ENCODE measurements around the gene USH1C. TPM values are rescaled to one million over a fixed set of nuclear protein-coding genes. Genes with fewer than 3 reads are reported as not detected.

The USH1C gene
- polyA plus RNA-seq, 4 donors = 47.2 to 81.6 (median 67.8) TPM

DNA sequence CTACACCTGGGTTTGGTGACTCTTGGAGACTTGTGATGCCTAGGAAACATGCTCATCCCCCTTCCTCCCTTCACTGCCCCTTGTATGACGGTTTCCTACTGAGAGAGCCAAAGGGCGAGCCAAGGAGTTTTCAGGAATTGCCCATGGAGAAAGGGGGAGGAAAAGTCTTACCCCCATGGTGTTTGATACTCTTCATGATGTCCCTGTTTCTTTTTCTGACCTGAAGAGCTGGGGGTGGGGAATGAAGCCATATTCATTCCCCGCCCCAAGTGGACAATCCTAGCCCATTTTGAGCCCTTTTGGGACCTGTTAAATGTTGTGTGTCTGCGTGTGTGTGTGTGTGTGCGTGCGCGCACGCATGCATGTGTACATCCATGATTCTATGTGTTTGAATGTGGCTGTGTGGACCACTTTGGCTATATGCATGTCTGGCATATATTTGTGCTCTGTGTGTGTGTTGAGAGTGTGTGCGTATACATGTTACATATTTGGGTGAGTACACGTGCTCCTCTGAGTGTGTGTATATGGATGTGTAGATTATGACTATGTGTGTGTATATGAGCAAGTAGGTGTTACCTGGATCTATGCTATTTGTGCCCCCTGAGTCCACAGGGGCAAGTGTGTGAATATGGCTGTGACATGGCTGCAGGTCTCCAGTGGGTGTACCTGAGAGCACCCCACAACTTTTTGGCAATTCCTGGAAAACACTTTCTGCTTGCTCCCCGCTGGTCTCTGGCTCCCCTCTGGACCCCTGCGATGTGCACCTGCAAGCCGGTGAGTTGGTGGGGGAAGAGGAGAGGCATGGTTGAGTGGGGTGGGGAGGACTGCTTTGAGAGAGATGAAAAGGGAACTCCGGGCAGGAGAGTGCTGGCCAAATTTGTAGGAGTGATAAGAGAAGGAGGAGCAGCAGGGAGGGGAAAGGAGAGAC, 27.5 kb upstream of the USH1C start:
- DNase-seq (ENCODE audit: low read depth in 4 of 4, low spot score in 2 of 4) = no peak

GRCh38 chr11:17570034-17570433, 25.8 kb upstream of the USH1C start:
- DNase-seq (ENCODE audit: low read depth in 4 of 4, low spot score in 2 of 4) = no peak

DNA sequence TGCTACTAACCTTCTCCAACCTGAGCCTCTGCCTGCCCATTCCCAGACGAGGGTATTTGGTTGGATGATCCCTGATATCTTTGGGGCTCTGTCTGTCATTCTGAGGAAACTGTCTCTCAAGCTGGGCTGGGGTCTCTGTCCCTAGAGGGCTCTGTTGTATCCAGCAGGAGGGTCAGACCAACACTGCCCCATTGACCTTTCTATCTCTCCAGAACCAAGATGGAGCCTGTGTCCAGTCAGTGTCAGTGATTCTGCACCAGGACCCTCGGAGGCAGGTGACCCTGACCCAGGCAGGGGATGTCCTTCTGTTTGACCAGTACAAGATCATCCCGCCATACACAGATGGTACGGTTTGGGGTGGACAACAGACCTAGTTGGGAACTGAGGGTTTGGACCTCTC, 24.7 kb upstream of the USH1C start:
- no peak for DNase-seq (ENCODE audit: low read depth in 4 of 4, low spot score in 2 of 4)

DNA sequence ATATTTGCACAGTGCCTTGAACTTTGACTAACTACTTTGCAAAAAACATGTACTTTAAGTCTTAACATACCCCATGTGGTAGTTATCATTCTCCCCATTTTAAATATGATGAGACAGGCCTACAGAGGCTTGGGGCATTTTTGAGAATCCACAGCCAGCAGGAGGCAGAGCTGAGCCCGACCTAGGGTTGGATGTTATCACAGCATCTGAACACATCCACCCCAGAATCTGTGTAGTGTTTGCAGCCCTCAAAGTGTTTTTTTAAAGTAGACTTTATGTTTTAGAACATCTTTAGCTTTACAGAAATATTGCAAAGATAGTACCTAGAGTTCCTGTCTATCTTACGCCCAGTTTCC, 20.4 kb upstream of the USH1C start:
- DNase-seq (ENCODE audit: low read depth in 4 of 4, low spot score in 2 of 4) = no peak

- no peak for DNase-seq (ENCODE audit: low read depth in 4 of 4, low spot score in 2 of 4)
These were observed 19.9 kb upstream of the USH1C start for GRCh38 chr11:17563961-17564686.

DNA sequence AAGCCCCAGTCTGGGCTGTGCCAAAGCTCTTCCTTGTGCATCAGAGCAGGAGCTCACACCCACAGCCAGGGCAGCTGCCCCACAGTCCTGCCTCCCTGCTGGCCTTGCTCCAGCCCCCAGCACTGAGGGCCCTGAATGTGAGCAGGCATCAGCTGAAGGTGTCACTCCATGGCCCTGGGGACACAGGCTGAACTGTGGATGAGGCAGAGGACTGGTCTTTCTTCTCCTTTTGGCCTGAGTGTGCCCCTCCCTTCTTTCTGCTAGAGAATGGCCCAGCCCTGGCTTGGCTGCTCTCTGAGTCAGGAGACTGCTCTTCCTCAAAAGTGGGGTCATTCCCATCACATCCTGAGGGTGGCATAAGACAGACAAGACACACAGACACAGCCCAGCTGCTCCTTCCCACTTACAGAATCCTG, 19.0 kb upstream of the USH1C start:
- DNase-seq (ENCODE audit: low read depth in 4 of 4, low spot score in 2 of 4) = no peak

GRCh38 chr11:17561526-17561925, 17.3 kb upstream of the USH1C start:
- no peak for DNase-seq (ENCODE audit: low read depth in 4 of 4, low spot score in 2 of 4)

GRCh38 chr11:17561111-17561415, 16.8 kb upstream of the USH1C start:
- DNase-seq (ENCODE audit: low read depth in 4 of 4, low spot score in 2 of 4) = no peak

DNA sequence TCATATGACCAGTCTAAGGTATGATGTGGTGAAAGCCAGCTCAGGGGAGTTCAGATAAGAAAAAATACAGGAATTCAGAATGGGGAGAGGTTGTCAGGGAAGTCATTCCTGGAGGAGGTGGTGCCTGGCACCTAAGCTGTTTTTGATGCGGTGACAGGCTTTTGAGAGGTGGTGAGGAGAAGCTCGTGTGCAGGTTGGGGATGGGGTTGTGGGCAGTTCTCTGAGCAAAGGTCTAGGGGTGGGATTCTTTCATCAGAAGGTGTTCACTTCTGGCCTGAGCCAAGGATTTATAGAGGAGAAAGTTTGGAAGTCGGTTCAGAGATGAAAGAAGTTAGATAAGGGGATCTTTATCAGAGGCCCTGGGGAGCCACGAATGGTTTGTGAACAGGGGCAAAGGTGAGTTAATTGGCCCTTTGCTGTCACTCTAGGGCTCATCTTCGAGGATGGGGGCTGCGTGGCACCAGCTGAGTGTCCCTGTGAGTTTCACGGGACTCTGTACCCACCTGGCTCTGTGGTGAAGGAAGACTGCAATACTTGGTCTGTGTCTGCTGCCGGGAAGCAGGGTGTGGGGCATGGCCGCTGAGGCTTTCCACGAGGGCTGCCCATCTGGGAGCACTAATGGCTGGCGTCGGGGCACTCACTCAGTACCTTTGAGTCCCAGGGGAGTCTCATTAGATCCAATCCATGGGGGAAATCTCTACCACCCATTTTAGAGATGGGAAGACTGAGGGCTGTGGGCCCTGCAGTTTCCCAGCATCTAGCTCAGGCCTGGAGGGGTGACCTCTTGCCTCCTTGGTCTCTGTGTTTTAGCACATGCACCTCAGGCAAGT, 16.3 kb upstream of the USH1C start:
- no peak for DNase-seq (ENCODE audit: low read depth in 4 of 4, low spot score in 2 of 4)

DNA sequence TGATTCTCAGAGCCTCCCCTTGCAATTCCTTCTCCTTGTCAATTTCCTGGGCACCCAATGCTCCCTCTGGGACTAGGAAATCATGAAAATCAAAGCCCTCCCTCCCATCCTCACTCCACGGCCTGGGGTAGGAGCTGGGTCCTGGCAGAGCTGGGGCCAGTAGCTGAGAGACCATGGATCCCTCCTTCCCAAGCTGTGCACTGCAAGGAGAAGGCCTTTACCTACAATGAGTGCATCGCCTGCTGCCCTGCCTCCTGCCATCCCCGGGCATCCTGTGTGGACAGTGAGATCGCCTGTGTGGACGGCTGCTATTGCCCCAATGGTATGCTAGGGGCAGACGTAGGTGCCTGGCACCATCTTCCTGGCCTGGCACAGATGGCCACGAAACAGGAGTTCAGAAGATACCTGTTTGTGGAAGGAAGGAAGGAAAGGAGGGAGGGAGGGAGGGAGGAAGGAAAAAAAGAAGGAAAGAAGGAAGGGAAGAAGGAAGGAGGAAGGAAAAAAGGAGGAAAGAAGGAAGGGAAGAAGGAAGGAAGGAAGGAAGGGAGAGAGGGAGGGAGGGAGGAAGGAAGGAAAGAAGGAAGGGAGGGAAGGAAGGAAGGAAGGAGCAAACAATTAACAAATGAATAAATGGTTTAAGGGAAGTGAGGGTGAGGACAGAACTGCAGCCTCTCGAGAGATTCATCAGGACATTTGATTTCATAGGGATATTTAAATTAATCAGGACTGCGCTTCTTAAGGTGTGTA, 15.3 kb upstream of the USH1C start:
- no peak for DNase-seq (ENCODE audit: low read depth in 4 of 4, low spot score in 2 of 4)

GRCh38 chr11:17558916-17559315, 14.7 kb upstream of the USH1C start:
- no peak for DNase-seq (ENCODE audit: low read depth in 4 of 4, low spot score in 2 of 4)

DNA sequence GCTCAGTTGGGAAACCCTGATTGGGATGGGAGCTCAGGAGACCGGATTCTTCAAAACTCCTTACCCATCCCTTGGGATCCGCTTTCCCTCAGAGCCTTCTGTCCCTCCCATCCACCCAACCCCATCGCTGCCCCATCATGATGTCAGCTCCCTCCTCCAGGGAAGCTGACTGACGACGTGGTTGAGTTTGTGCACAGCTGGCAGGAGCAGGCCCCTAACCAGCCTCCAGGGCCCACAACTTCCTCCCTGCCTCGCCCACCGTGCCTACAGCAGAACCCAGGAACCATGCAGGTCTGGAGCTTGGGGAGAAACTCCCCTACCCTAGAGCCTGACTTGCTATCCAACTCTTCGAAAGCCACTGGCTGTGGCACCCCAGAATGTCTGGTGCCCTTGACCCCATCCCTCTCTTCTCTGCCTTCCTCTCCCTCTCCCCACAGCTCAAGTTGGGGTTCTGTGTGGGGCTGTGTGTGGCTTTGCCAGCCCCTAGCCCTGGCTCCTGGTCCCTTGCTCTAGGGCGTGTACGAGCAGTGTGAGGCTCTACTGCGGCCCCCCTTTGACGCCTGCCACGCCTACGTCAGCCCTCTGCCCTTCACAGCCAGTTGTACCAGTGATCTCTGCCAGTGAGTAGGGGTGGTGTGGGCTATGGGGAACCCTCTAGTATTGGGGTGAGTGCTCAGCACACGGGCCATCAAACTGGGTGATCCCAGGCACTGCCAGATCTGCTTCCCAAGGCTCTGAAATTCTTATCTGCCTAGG, 14.0 kb upstream of the USH1C start:
- DNase-seq (ENCODE audit: low read depth in 4 of 4, low spot score in 2 of 4) = no peak

GRCh38 chr11:17556999-17557398, 12.8 kb upstream of the USH1C start:
- DNase-seq (ENCODE audit: low read depth in 4 of 4, low spot score in 2 of 4) = no peak

DNA sequence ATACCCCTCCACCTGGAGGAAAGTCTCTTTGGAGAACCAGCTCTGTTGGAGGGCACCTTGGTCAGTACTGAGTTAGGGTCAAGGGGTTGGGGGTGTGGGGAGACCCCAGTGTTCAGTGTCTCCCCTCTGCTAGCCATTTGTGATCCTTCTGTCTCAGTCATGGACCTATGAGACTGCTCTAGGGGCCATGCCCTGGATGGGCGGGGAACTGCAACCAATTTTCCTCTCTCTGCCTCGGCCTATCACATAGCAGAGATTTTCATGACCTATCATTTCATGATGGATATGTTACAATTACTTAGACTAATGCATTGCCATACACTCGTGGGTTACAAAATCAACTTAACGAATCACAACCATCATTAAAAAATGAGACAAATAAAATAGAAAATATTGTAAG, 10.3 kb upstream of the USH1C start:
- no peak for DNase-seq (ENCODE audit: low read depth in 4 of 4, low spot score in 2 of 4)

DNA sequence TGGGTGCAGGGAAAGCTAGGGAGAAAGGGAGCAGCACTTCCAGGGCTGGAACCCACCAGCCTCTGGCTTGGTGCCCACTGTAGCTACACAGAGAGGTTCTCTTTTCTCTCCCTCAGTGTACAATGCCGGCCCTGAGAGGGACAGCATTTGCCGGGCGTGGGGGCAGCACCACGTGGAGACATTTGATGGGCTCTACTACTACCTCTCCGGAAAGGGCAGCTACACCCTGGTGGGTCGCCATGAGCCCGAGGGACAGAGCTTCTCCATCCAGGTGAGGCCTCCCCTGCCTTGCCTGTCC, 9.0 kb upstream of the USH1C start:
- no peak for DNase-seq (ENCODE audit: low read depth in 4 of 4, low spot score in 2 of 4)

DNA sequence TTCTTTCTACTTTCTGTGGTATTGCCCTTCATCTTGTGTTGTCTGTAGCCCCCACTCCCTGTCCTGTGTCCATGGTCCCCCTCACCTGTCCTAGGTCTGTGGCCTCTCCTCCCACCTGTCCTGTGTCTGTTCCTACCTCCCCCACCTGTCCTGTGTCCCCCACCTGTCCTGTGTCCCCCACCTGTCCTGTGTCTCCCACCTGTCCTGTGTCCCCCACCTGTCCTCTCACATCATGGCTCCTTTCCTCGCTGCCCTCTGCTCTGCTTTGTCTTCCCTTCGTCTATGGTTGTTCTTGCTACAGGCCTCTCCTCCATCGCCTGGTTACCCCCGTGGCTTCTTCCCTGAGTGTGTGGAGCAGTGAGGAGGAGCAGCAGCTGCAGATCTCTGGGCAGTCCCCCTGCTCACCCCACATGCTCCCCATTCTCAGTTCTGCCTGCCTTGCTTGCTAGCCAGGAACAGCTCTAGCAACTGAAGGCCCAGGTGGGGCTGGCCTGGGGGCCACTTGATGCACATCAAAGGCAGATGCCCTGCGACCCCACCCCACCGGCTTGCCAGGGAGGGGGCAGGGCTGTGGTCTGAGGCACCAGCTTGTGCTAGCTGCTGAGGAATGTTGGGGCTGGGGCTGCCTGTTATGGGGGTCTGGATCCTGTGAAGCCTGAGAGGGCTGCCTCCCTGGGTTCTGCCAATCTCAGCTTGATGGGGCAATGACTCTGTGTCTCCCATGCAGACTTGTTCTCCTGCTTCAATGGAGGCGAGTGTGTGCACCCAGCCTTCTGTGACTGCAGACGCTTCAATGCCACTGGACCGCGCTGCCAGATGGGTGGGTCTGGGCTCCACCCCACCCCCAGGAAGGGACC, 8.4 kb upstream of the USH1C start:
- DNase-seq (ENCODE audit: low read depth in 4 of 4, low spot score in 2 of 4) = no peak

DNA sequence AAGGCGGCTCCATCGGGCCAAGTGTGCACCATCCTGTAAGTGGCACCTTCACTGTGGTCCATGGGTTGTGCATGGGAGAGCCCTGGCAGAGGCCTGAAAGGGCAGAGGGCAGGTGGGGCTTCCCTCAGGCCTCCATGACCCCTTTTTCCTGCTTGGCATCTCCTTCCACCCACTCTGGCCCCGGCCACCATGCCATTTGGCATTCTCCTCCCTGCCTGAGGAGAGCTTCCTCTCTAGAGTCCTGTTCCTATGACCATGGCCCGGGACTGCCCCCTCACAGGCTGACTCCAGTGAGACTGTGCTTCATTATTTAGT, 7.8 kb upstream of the USH1C start:
- DNase-seq (ENCODE audit: low read depth in 4 of 4, low spot score in 2 of 4) = no peak

DNA sequence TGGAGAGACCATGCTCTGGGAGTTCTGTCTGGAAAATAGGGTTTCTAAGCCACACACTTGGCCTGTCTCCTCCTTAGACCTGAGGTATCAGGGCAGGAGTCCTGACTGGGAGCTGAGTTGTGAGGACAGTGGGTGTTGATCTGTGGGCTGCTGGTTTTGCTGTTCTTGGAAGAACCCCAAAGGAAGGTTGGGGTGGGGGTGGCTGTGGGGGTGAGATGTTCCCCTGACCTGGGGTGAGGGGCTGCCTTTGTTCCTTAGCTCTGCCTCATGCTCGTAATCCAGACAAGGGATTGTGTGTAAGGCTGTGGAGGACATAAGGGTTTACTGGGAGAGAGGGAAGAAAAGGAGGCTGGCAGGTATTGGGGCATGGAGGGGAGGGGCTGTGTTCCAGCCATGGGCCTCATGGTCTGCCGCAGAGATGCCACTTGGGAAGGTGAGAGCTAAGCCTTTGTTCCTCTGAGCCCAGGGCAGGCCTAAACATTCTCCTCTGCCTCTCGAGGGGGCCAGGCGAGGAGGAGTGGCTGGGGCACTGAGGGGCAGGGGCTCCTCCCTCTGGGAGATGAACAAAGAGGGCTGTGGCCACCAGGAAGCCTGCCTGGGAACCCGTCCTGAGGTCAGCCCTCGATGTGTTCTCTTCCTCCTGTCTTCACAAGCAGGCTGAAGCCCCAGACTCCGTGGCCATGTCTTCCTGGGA, 7.3 kb upstream of the USH1C start:
- DNase-seq (ENCODE audit: low read depth in 4 of 4, low spot score in 2 of 4) = no peak
